GM13977 (cell line): ENCODE results near the gene EXO5.

Experiments used
- DNase-seq: peaks from one replicate; pipeline ENCODE4 v3.0.0; 2012; ENCODE audit warnings: low spot score
- in situ Hi-C: fragments of 300-500 bp; cut with MboI; formaldehyde crosslinking; loops from one replicate; pipeline ENCODE4 v1.12.0; 2022; ENCODE audit warnings: low sequenced_read_pairs, low pct_unique_long_range_greater_than_20kb, mixed read lengths, inconsistent platforms; ENCODE audit not compliant: unreplicated experiment
- TF ChIP-seq, protein P1 (sequence below): IDR thresholded peaks from 2 replicates; pipeline ENCODE4 v1.5.1; 2012; ENCODE audit warnings: mild to moderate bottlenecking, control low read depth; ENCODE audit not compliant: insufficient read depth; ENCODE audit errors: extremely low read depth, missing control alignments

EXO5 gene, protein sequence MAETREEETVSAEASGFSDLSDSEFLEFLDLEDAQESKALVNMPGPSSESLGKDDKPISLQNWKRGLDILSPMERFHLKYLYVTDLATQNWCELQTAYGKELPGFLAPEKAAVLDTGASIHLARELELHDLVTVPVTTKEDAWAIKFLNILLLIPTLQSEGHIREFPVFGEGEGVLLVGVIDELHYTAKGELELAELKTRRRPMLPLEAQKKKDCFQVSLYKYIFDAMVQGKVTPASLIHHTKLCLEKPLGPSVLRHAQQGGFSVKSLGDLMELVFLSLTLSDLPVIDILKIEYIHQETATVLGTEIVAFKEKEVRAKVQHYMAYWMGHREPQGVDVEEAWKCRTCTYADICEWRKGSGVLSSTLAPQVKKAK

DNA sequence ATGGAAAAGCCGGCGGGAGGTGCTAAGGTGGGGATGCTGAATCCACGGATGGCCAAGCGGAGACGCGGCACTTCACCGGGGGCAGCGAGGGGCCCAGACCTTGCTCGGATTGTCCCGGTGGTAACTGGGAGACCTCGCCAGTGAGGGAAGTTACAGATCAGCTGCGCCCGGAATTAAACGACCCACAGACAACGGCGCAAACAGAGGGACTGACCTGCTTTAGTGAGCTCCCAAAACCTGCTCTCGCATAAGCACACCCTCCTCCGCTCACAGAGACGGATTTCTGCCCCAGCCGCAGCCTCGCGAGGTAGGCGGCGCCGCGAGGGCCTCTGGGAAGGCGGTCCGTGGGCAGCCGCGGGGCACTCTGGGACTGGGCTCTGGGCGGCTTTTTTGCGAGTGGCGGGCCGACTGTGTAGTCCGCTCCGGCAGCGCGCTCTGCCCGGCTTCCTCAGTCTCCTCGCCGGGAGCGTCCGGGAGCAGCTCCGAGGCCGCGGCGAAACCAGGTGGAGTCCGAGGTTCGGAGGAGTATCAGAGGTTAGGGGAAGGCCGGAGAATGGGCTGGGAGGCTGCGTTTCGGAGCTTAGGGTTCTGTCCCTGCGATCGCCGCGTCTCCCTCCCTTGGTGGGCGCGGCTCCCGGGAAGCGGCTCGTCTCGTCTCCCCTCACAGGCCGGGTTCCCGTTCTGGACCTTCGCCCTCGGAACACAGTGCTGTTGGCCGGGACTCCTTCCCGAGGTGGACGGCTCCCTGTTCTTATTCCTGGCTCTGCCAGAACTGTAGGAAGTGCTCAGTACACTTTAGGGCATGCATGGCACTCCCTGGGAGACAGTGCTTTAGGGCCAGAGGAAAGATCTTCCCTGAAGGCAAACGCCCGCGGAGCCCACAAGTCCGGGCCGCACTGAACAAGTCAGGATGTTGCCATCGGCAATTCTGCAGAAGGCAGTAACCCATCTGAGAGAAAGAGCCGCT, at the start of gene EXO5:
TSS of gene EXO5 (plus strand) at position 393 of the 967 bp plus-strand sequence. CDS start 5,778 bp downstream, outside the sequence.
- TF ChIP-seq, protein P1, sequence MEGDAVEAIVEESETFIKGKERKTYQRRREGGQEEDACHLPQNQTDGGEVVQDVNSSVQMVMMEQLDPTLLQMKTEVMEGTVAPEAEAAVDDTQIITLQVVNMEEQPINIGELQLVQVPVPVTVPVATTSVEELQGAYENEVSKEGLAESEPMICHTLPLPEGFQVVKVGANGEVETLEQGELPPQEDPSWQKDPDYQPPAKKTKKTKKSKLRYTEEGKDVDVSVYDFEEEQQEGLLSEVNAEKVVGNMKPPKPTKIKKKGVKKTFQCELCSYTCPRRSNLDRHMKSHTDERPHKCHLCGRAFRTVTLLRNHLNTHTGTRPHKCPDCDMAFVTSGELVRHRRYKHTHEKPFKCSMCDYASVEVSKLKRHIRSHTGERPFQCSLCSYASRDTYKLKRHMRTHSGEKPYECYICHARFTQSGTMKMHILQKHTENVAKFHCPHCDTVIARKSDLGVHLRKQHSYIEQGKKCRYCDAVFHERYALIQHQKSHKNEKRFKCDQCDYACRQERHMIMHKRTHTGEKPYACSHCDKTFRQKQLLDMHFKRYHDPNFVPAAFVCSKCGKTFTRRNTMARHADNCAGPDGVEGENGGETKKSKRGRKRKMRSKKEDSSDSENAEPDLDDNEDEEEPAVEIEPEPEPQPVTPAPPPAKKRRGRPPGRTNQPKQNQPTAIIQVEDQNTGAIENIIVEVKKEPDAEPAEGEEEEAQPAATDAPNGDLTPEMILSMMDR = no peak
- in situ Hi-C loops = no loop called here
- peak; percentile 83 for DNase-seq

DNA sequence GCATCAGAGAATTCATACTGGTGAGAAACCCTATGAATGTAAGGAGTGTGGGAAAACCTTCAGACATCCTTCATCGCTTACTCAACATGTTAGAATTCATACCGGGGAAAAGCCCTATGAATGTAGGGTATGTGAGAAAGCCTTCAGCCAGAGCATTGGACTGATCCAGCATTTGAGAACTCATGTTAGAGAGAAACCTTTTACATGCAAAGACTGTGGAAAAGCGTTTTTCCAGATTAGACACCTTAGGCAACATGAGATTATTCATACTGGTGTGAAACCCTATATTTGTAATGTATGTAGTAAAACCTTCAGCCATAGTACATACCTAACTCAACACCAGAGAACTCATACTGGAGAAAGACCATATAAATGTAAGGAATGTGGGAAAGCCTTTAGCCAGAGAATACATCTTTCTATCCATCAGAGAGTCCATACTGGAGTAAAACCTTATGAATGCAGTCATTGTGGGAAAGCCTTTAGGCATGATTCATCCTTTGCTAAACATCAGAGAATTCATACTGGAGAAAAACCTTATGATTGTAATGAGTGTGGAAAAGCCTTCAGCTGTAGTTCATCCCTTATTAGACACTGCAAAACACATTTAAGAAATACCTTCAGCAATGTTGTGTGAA, 45.5 kb upstream of the EXO5 start:
- no peak for DNase-seq
- in situ Hi-C loops = no loop called here
- TF ChIP-seq, protein P1 = no peak

DNA sequence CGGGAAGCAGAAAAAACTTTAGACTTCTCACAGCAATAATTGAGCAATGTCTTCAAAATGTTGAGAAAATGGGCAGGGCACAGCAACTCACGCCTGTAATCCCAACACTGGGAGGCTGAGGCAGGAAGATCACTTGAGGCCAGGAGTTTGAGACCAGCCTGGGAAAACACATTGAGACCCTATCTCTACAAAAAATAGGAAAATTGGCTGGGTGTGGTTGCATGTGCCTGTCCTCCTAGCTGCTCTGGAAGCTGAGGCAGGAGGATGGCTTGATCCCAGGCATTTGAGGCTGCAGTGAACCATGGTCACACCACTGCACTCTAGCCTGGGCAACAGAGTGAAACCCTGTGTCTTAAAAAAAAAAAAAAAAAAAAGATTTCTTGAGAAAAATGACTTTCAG, 39.2 kb upstream of the EXO5 start:
- no peak for DNase-seq
- TF ChIP-seq, protein P1 = no peak
- in situ Hi-C loops = no loop called here

DNA sequence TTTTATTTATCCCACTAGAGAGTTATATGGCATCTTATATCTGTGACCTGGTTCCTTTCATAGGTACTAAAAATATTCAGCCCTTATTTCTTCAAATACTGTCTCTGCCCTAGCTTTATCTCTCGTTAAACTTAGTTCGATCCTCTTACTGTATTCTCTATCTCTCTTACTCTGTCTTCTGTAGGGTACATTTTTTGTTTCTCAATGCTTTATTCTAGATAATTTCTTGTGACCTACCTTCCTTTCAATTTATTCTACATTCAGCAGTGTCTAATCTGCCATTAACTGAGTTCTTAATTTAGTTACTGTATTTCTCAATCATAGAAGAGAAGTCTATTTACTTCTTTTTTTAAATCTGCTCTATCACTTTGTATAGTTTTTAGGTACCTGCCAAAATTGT, 33.3 kb upstream of the EXO5 start:
- TF ChIP-seq, protein P1 = no peak
- no peak for DNase-seq
- in situ Hi-C loops = no loop called here

DNA sequence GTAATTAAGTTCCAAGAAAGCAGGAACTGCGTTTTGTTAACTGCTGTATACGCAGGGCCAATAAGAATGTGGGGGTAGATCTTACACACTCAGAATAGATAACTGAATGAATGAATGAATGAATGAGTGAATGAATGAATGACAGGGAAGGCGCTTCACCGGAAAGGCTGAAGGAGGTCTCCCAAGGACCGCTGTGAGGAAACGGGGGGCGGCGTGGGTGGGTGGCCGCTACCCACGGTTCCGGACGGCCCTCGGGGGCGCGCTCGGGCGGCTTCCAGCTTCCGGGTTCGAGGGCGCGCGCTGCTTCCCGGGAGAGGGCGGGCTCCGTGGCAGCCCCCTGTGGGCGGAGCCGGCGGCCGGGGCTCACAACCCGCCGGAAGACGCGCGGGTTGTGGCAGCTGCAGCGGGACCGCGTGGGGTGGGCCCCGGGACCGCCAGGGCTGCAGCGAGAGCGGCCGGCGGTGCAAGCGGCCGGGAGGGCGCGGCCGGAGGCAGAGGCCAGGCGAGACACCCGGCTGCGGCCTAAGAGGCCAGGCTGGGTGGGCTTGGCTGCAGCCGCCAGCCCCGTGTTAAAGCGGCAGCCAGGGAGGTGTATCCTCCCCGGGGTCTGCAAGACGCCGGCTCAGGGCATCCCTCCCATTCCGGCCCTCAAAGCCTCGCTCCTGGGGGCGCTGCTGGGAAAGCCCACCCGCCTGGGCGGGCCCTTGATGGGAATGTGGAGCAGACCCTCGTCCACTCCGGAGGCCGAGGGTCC, 31.5 kb upstream of the EXO5 start, which contains the start of gene ZFP69:
TSS of gene ZFP69 (plus strand) at position 367 of the 754 bp plus-strand sequence. CDS start 2,072 bp downstream, outside the sequence.
- in situ Hi-C loops = no loop called here
- peak; percentile 89 for DNase-seq
- TF ChIP-seq, protein P1 = no peak
